Right ventricle myocardium superior (tissue), 1 donor: ENCODE measurements around the gene RPL37. TPM values are rescaled to one million over a fixed set of nuclear protein-coding genes. Genes with fewer than 3 reads are reported as not detected.

Experiments used
- ATAC-seq: fragments of 200-7000 bp; cut with Tn5 transposase; one replicate; pipeline ENCODE4 v1.9.1; 2020; ENCODE audit warnings: mild to moderate bottlenecking; ENCODE audit not compliant: poor library complexity
- DNase-seq: peaks from one replicate; pipeline ENCODE4 v3.0.0-alpha.2; 2020
- intact Hi-C: fragments of 100-400 bp; cut with DNase I; formaldehyde crosslinking; loops from one replicate; pipeline ENCODE4 v1.11.2; 2022
- total RNA-seq: library from RNA; stranded (reverse); fragmentation: NEBNext Ultra II Directional; extraction: Animal tissue kit (Norgen Biotek cat#: 25700); gene quantifications from one replicate; pipeline ENCODE4 v1.2.1, GENCODE V29; 2021
- donor health status: DM: no; HTN: yes; CAD: no; lungs with severe emphysema.

The RPL37 gene
- total RNA-seq, 1 donor from 2014 or later = 601 TPM

DNA sequence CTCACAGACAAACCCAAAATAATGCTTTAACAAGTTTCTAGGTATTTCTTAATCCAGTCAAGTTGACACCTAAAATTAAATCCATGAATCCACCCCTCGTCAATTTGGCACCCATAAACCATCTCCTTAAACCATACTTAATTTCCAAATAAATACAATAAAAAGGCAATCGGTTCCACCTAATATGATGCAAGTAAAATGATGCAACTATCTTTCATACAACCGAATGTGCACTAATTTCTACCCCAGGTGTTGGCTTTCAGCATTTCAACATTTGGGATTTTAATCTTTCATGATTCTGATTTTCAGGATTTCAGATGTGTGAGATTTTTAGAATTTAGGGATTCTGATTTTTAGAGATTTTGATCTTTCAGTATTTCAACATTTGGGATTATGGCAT, 54.2 kb downstream of the RPL37 start:
- ATAC-seq (no peak), DNase-seq (no peak)
- intact Hi-C loops = no loop called here

DNA sequence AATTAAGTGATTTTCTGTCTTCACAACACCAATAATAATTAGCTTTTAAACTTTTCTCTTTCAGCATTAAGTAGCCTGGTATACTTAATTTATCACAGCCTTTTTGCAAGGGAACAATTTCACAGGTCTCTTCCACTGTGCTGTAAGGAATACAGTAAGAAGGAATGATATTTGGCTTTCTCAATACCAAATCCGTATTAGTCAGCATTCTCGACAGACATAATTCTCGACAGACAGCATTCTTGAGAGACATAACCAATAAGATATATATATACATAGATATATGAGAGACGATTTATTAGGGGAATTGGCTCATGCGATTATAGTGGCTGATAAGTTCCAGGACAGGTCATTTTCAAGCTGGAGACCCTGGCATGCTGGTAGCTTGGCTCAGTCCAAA, 54.8 kb downstream of the RPL37 start:
- no peak for ATAC-seq
- intact Hi-C loops = no loop called here
- no peak for DNase-seq

DNA sequence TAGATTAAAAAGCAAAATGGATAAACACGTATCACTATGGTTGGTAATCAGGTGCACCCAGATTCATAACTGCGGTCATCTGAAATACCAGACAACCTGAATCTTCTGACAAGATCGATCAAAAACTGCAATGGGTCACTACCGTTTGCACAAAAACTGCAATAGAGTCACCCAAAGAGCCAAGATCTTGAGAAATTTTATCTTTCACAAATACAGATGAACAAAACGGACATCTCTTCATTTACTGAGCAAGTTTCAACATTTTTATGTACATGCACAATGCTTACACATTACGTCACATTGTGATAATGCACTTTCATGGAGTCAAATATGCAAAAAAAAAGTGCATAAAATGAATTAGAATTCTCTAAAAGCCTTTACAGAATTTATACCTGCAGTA, 55.5 kb downstream of the RPL37 start:
- intact Hi-C loops = no loop called here
- DNase-seq (no peak), ATAC-seq (no peak)

DNA sequence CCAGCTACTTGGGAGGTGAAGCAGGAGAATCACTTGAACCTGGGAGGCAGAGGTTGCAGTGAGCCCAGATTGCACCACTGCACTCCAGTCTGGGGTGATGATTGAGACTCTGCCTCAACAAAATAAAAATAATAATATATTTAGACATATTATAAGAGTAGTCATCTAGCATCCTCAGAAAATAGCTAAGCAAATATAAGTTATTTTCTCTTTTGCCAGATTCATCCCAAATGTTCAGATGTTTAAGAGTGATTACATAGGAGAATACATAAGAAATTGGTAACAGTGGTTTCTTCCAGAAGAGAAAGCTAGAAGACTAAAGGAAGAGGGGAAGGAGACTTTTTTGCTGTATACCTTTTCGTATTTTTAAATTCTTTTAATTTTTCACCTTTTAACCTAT, 56.9 kb downstream of the RPL37 start:
- ATAC-seq = no peak
- intact Hi-C loops = no loop called here
- DNase-seq = no peak

DNA sequence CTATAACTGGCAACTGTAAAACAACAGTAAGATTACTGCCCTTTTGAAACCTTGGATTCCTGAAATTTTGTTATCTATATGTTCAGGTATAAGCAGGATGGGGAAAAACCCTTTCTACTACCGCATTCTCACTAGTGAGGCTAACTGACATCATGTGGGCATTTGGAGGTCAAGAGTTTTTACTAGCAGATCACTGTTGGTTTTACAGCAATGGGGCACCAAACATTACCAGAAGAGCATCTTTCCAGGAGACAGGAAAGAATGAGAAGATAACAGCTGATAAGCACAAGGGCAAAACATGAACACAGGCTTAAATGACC, 58.4 kb downstream of the RPL37 start:
- intact Hi-C loops = no loop called here
- ATAC-seq (no peak), DNase-seq (no peak)

DNA sequence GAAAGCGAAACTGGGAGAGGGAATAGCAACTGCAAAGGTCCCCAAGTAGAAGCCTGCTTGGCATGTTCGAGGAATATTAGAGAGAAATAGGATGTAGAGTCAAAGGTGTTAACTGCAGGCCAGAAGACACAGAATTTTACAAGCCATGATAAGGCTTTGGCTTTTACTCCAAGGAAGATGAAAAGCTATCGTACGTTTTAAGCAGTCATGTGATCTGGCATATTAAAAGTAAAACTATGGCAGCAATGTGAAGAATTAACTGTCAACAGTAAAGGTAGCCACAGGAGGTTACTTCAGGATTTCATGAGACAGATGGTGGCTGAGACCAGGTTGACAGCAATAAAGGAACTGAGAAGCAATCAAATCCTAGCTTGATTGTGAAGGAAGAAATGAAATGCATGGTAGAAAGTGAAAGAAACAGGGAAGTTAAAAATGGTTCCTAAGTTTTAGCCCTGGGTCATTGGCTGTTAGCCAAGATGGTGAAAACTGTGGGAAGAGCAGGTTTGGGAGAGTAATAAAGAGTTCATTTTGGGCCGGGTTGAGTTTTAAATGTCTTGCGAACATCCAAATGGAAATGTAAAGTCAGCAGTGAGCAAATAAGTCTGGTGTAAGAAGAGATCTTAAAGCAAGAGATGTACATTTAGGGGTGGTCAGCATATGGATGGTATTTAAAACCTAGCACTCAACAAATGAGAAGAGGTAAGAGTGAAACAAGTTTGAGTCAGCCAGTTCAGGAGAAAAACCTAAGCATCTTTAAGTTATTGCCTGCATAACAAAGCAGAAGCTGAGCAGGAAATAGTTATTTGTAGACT, 59.0 kb downstream of the RPL37 start:
- ATAC-seq (no peak), DNase-seq (no peak)

More for the DNA sequence above, 59.0 kb downstream of the RPL37 start:
- intact Hi-C loops = no loop called here

Other genes with a start within 250 kb of the RPL37 start
- gene PTGER4, start 155.3 kb downstream of the RPL37 start, total RNA-seq = 7.4 TPM
- gene TTC33, start 79.3 kb downstream of the RPL37 start, total RNA-seq = 15.2 TPM
- gene PRKAA1, start 36.8 kb downstream of the RPL37 start, total RNA-seq = 29.9 TPM
- 5.3 TPM for gene CARD6, start 6.1 kb upstream of the RPL37 start, total RNA-seq
- gene C7, start 74.3 kb upstream of the RPL37 start, total RNA-seq = 272 TPM
- not detected for gene MROH2B, start 236.1 kb upstream of the RPL37 start, total RNA-seq